OCI-LY1 (cell line): Measurements from ENCODE around the gene ZBTB16.

Source experiments
- EZH2 ChIP-seq: fragments of 200-600 bp; sonication (generic), shearing (Covaris generic); IDR thresholded peaks from 2 replicates; pipeline ENCODE4 v1.8.0; 2017; ENCODE audit warnings: borderline replicate concordance, mixed run types, mild to moderate bottlenecking, antibody characterized with exemption, low read length, moderate library complexity, mixed read lengths
- TF ChIP-seq, protein P1 (sequence below): fragments of 200-600 bp; sonication (generic), shearing (Covaris generic); IDR thresholded peaks from 2 replicates; pipeline ENCODE4 v1.5.1; 2017; ENCODE audit warnings: mild to moderate bottlenecking, antibody characterized with exemption, low read length, moderate library complexity, mixed read lengths

DNA sequence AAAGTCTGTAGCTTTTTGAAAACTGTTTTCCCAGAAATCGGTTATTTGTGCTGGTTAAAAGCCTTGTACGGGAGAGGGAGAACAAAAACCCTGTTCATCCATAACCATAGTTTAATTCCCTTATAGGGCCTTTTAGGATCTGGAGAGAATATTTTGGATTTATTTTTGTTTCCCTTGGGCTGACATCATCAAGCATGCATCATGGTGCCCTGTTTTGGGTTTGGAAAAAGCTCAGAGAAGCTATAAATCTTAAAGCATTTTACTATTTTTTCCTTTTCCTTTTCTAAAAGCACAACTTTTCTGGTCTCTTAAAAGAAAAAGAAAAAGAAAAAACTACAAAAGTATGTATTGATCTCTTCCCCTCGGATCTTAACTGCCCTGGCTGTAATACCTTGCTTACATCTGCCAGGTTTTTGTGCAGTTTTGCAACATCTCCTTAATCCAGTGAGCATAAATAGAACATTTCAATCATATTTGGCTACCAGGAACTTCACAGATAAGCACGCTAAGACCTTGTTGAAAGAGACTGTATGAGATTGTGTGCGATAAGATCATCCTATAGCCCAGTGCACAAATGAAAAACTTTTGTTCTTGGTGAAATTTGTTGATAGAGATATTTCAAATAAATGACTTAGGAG is 88.0 kb downstream of the ZBTB16 start:
- TF ChIP-seq, protein P1, sequence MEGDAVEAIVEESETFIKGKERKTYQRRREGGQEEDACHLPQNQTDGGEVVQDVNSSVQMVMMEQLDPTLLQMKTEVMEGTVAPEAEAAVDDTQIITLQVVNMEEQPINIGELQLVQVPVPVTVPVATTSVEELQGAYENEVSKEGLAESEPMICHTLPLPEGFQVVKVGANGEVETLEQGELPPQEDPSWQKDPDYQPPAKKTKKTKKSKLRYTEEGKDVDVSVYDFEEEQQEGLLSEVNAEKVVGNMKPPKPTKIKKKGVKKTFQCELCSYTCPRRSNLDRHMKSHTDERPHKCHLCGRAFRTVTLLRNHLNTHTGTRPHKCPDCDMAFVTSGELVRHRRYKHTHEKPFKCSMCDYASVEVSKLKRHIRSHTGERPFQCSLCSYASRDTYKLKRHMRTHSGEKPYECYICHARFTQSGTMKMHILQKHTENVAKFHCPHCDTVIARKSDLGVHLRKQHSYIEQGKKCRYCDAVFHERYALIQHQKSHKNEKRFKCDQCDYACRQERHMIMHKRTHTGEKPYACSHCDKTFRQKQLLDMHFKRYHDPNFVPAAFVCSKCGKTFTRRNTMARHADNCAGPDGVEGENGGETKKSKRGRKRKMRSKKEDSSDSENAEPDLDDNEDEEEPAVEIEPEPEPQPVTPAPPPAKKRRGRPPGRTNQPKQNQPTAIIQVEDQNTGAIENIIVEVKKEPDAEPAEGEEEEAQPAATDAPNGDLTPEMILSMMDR: no peak
- TF ChIP-seq EZH2: no peak
